ENCODE data around the gene HCK.

The HCK gene

GRCh38 chr20:32075534-32075933 is 23.5 kb downstream of the HCK start:
- DNase-seq (ENCODE audit: low spot score): no peak
- TF ChIP-seq, protein P1, sequence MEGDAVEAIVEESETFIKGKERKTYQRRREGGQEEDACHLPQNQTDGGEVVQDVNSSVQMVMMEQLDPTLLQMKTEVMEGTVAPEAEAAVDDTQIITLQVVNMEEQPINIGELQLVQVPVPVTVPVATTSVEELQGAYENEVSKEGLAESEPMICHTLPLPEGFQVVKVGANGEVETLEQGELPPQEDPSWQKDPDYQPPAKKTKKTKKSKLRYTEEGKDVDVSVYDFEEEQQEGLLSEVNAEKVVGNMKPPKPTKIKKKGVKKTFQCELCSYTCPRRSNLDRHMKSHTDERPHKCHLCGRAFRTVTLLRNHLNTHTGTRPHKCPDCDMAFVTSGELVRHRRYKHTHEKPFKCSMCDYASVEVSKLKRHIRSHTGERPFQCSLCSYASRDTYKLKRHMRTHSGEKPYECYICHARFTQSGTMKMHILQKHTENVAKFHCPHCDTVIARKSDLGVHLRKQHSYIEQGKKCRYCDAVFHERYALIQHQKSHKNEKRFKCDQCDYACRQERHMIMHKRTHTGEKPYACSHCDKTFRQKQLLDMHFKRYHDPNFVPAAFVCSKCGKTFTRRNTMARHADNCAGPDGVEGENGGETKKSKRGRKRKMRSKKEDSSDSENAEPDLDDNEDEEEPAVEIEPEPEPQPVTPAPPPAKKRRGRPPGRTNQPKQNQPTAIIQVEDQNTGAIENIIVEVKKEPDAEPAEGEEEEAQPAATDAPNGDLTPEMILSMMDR (IDR thresholded peaks at IDR 0.05; ENCODE audit: extremely low read depth, missing control alignments): no peak

GRCh38 chr20:32077190-32077589 is 25.1 kb downstream of the HCK start:
- no peak for DNase-seq (ENCODE audit: low spot score)

GRCh38 chr20:32078322-32078721 is 26.3 kb downstream of the HCK start:
- no peak for DNase-seq (ENCODE audit: low spot score)
- TF ChIP-seq, protein P1 (IDR thresholded peaks at IDR 0.05; ENCODE audit: extremely low read depth, missing control alignments): no peak

More at GRCh38 chr20:32077190-32077589, 25.1 kb downstream of the HCK start:
- TF ChIP-seq, protein P1 (IDR thresholded peaks at IDR 0.05; ENCODE audit: extremely low read depth, missing control alignments): no peak

DNA sequence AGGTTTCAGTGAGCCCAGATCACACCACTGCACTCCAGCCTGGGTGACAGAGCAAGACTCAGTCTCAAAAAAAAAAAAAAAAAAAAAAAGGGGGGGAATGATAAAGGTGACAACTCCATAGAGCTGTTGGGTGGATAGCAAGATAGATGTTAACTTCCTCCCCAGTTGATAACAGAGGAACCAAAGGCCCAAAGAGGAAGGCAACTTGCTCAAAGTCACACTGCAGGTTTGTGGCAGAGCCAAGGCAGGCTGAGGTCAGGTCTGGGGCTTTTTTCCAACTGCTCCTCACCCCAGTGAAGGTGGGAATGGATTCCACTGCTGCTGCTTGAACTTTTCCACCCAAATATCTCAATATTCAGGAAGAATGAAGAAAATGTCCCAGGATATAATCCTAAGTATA is 26.7 kb downstream of the HCK start:
- DNase-seq (ENCODE audit: low spot score): no peak
- TF ChIP-seq, protein P1 (IDR thresholded peaks at IDR 0.05; ENCODE audit: extremely low read depth, missing control alignments): no peak

GRCh38 chr20:32079655-32080109 is 27.6 kb downstream of the HCK start:
- DNase-seq (ENCODE audit: low spot score): no peak
- TF ChIP-seq, protein P1 (IDR thresholded peaks at IDR 0.05; ENCODE audit: extremely low read depth, missing control alignments): no peak

DNA sequence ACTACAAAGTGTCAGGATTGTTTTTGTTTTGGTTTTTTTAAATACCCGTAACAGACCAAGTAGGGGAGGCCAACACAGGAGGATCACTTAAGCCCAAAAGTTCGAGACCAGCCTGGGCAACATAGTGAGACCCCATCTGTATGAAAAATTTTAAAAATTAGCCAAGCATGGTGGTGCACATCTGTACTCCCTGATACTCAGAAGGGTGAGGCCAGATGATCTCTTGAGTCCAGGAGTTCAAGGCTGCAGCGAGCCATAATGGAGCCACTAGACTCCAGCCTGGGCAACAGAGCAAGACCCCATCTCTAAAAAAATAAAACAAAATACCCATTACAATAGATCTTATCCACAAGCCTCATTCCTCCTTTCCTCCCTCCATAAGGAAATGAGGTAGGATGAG is 28.7 kb downstream of the HCK start:
- DNase-seq (ENCODE audit: low spot score): no peak

DNA sequence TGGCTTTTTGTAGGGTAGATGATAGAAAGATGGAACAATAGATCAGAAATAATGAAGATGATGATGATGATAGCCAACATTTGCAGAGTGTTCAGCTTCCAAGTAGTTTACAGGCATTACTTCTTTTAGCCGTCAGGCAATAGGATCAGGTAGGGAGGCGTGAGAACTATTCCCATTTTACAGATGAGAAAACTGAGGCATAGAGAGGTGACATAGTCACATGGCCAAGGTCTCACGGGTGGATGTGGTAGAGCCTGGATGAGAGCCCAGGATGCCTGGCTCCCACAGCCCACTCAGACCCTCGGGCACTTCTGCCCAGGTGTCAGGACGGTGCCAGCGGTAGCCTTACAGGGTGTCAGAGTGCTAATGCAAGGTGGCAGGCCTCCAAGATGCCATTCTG is 31.4 kb downstream of the HCK start:
- DNase-seq (ENCODE audit: low spot score): no peak
- TF ChIP-seq, protein P1 (IDR thresholded peaks at IDR 0.05; ENCODE audit: extremely low read depth, missing control alignments): no peak

More for the DNA sequence above, 28.7 kb downstream of the HCK start:
- TF ChIP-seq, protein P1 (IDR thresholded peaks at IDR 0.05; ENCODE audit: extremely low read depth, missing control alignments): no peak

Data from GM20000 (cell line).